GM12878 (cell line): ENCODE data around the gene GLB1L3.

Experiments used
- MEF2A ChIP-seq: IDR thresholded peaks from 2 replicates; pipeline ENCODE4 v1.6.1; 2011; ENCODE audit warnings: low read depth, mild to moderate bottlenecking, low read length, moderate library complexity; ENCODE audit not compliant: insufficient read depth
- TAF1 ChIP-seq: IDR thresholded peaks from 2 replicates; pipeline ENCODE4 v1.6.1; 2011; ENCODE audit warnings: mild to moderate bottlenecking, low read depth, low read length, borderline replicate concordance

GRCh38 chr11:134228625-134229024 is 47.6 kb upstream of the GLB1L3 start:
- TF ChIP-seq MEF2A (no peak), TAF1 (no peak)
